ENCODE measurements around the gene RPUSD3.
"Not testable (repeated sequence)": the region's sequence is repeated elsewhere in the genome, so short reads cannot be mapped to it uniquely, and the experiment has no call there.

Gene RPUSD3

GRCh38 chr3:9876991-9877390 lies 33.2 kb upstream of the RPUSD3 start (continued):
- TF ChIP-seq ZNF624 (tag by site-specific recombination; IDR thresholded peaks at IDR 0.05): no peak
- TF ChIP-seq ZNF792 (tag by site-specific recombination; IDR thresholded peaks at IDR 0.05): no peak
- no peak for TF ChIP-seq ZNF585B (tag by site-specific recombination; IDR thresholded peaks at IDR 0.05)
- TF ChIP-seq KLF7 (tag by site-specific recombination; IDR thresholded peaks at IDR 0.05; ENCODE audit: borderline replicate concordance): no peak
- TF ChIP-seq MEIS1 (CRISPR knock-in tag; IDR thresholded peaks at IDR 0.05; ENCODE audit: borderline replicate concordance): no peak
- no peak for TF ChIP-seq ZNF510 (tag by site-specific recombination; IDR thresholded peaks at IDR 0.05; ENCODE audit: insufficient replicate concordance)
- no peak for TF ChIP-seq ZNF140 (tag by site-specific recombination; IDR thresholded peaks at IDR 0.05)
- no peak for TF ChIP-seq ZNF48 (tag by site-specific recombination; IDR thresholded peaks at IDR 0.05)
- no peak for TF ChIP-seq SP7 (tag by site-specific recombination; IDR thresholded peaks at IDR 0.05)
- no peak for TF ChIP-seq ZEB2 (tag by site-specific recombination; IDR thresholded peaks at IDR 0.05)
- TF ChIP-seq ZNF354C (tag by site-specific recombination; IDR thresholded peaks at IDR 0.05; ENCODE audit: borderline replicate concordance, low read depth): no peak

GRCh38 chr3:9876255-9876654 lies 32.4 kb upstream of the RPUSD3 start:
- H3K27ac ChIP-seq (ENCODE audit: extremely low read depth, low read depth, low read length); H3K4me3 ChIP-seq (ENCODE audit: low read depth, low read length); H3K4me1 ChIP-seq (ENCODE audit: control insufficient read depth, insufficient read depth, low read length); CTCF ChIA-PET; POLR2A ChIA-PET; H3K36me3 ChIP-seq (ENCODE audit: control insufficient read depth in 2 of 2, insufficient read depth in 1 of 2, low read length in 2 of 2); H3K9me3 ChIP-seq (ENCODE audit: control insufficient read depth, insufficient read depth, low read depth, low read length): not testable (repeated sequence)
- 0 out of 2 replicates have a peak, but pooled peaks have one; percentile 16 for TF ChIP-seq KLF1 (tag by site-specific recombination; IDR thresholded peaks at IDR 0.05)

DNA sequence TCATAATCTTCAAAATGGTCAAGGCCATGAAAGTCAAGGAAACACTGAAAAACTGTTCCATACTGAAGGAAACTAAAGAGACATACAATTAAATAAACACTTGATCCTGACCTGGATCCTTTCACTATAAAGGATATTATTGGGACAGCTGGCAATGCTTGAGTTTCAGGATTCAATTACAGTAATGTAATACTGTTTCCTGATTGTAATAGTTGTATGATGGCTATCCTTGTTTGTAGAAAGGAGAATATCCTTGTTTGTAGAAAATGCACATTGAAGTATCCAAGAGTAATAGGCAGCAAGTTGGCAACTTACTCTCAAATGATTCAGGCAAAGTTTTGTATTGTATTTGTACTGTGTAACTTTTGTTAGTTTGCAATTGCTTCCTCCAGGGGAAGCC lies 31.6 kb upstream of the RPUSD3 start:
- ChIA-PET CTCF (interaction anchor here (1.2 kb wide), 1 partner anchor 107 kb away, joined by 3 read pairs; no protein-coding TSS in a partner anchor), POLR2A (no interaction called here)
- Histone ChIP-seq H3K36me3 (ENCODE audit: control insufficient read depth in 2 of 2, insufficient read depth in 1 of 2, low read length in 2 of 2) (no peaks in the 10 kb centered on the region), H3K4me1 (ENCODE audit: control insufficient read depth, insufficient read depth, low read length) (no peaks in the 10 kb centered on the region), H3K27ac (ENCODE audit: extremely low read depth, low read depth, low read length) (no peak overlapping the region), H3K9me3 (ENCODE audit: control insufficient read depth, insufficient read depth, low read depth, low read length) (no peaks in the 10 kb centered on the region), H3K4me3 (ENCODE audit: low read depth, low read length) (no peak overlapping the region)
- TF ChIP-seq HOXA7 (CRISPR knock-in tag; IDR thresholded peaks at IDR 0.05; ENCODE audit: borderline replicate concordance) (no peak), ZNF335 (tag by site-specific recombination; conservative IDR thresholded peaks at IDR 0.05) (0 out of 2 replicates have a peak, but pooled peaks have one; percentile 8)

GRCh38 chr3:9872067-9872466 lies 28.3 kb upstream of the RPUSD3 start:
- H3K27ac ChIP-seq (ENCODE audit: extremely low read depth, low read depth, low read length); H3K4me1 ChIP-seq (ENCODE audit: control insufficient read depth, insufficient read depth, low read length); POLR2A ChIA-PET; H3K4me3 ChIP-seq (ENCODE audit: low read depth, low read length); CTCF ChIA-PET; H3K36me3 ChIP-seq (ENCODE audit: control insufficient read depth in 2 of 2, insufficient read depth in 1 of 2, low read length in 2 of 2); H3K9me3 ChIP-seq (ENCODE audit: control insufficient read depth, insufficient read depth, low read depth, low read length): not testable (repeated sequence)

DNA sequence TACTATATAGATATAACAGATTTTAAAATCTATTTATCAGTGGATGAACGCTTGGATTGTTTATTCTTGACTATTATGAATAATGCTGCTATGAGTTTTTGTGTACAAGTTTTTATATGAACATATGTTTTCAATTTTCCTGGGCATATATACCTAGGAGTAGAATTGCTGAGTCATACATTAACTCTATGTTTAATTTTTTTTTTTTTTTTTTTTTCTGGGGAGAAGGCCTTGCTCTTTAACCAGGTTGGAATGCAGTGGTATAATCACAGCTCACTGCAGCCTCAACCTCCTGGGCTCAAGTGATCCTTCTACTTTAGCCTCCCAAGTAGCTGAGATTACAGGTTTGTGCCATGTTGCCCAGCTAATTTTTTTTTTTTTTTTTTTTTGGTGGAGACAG lies 27.2 kb upstream of the RPUSD3 start:
- H3K4me3 ChIP-seq (ENCODE audit: low read depth, low read length): no peak overlapping the region
- H3K4me1 ChIP-seq (ENCODE audit: control insufficient read depth, insufficient read depth, low read length): no peaks in the 10 kb centered on the region
- no peak overlapping the region for H3K27ac ChIP-seq (ENCODE audit: extremely low read depth, low read depth, low read length)
- ChIA-PET CTCF (no interaction called here), POLR2A (interaction anchor here (0.7 to 1.1 kb wide), 2 partner anchors 62 to 256 kb away, joined by 3 to 6 read pairs; no protein-coding TSS in a partner anchor)
- no peaks in the 10 kb centered on the region for H3K36me3 ChIP-seq (ENCODE audit: control insufficient read depth in 2 of 2, insufficient read depth in 1 of 2, low read length in 2 of 2)
- TF ChIP-seq ZNF571 (tag by site-specific recombination; IDR thresholded peaks at IDR 0.05): no peak
- no peak for TF ChIP-seq ZBTB21 (tag by site-specific recombination; IDR thresholded peaks at IDR 0.05)
- TF ChIP-seq ZBTB8A (tag by site-specific recombination; IDR thresholded peaks at IDR 0.05): peak; percentile 34; the same call in 1 of the 2 replicates
- TF ChIP-seq ZSCAN23 (tag by site-specific recombination; IDR thresholded peaks at IDR 0.05): no peak
- no peaks in the 10 kb centered on the region for H3K9me3 ChIP-seq (ENCODE audit: control insufficient read depth, insufficient read depth, low read depth, low read length)

Measured in HEK293 (cell line).